Ascending aorta (tissue), 2 donors: Measurements from ENCODE around the gene PUM1. TPM values are rescaled to one million over a fixed set of nuclear protein-coding genes. Genes with fewer than 3 reads are reported as not detected.

Source experiments
- DNase-seq, 2 donors: peaks; one replicate each; pipeline ENCODE4 v3.0.0-alpha.2; 2019; ENCODE audit warnings: low spot score in 2 of 2
- H3K27ac ChIP-seq, 2 donors: fragments of 200-600 bp; sonication (generic); one replicate each; pipeline ENCODE4 v1.5.1; 2016 to 2017; ENCODE audit warnings: mild to moderate bottlenecking in 1 of 2
- H3K27me3 ChIP-seq: fragments of 200-600 bp; sonication (generic); one replicate; pipeline ENCODE4 v1.5.1; 2017
- H3K36me3 ChIP-seq, 2 donors: fragments of 200-600 bp; sonication (generic); one replicate each; pipeline ENCODE4 v1.5.1; 2016
- H3K4me1 ChIP-seq, 2 donors: fragments of 200-600 bp; sonication (generic); one replicate each; pipeline ENCODE4 v1.5.1; 2016 to 2017; ENCODE audit warnings: mild to moderate bottlenecking in 1 of 2
- H3K4me3 ChIP-seq, 2 donors: fragments of 200-600 bp; sonication (generic); one replicate each; pipeline ENCODE4 v1.5.1; 2016 to 2017; ENCODE audit warnings: mild to moderate bottlenecking in 1 of 2
- H3K9me3 ChIP-seq, 2 donors: fragments of 200-600 bp; sonication (generic); one replicate each; pipeline ENCODE4 v1.5.1; 2016
- CTCF ChIP-seq, 3 experiments: fragments of 200-600 bp in 2 of 3; fragments of 450-650 bp in 1 of 3; sonication (generic) in 2 of 3; IDR thresholded peaks; one replicate each; pipeline ENCODE4 v1.5.1; 2016 to 2019; ENCODE audit warnings: antibody characterized with exemption in 3 of 3, mild to moderate bottlenecking in 1 of 3, moderate library complexity in 1 of 3
- intact Hi-C: fragments of 100-400 bp; cut with DNase I; formaldehyde crosslinking; loops from one replicate; pipeline ENCODE4 v1.15.1; 2023
- total RNA-seq: library from RNA; depleted of rRNA; stranded (reverse); fragments of >200 nt; gene quantifications from one replicate; pipeline ENCODE4 v1.1.0, GENCODE V29; 2016

The PUM1 gene
- total RNA-seq, 1 donor from 2014 or later, result 52.3 TPM

- Histone ChIP-seq H3K4me3 (peak overlapping the region in 1 of 2 donors; percentile 19), H3K36me3 (no peaks in the 10 kb centered on the region), H3K9me3 (no peaks in the 10 kb centered on the region), H3K27me3 (no peaks in the 10 kb centered on the region), H3K27ac (peak overlapping the region; percentile 25 to 48), H3K4me1 (peaks cover 3 to 27% of the 10 kb centered on the region in 2 donors)
- TF ChIP-seq CTCF (IDR thresholded peaks at IDR 0.05), result no peak
- intact Hi-C loops, result no loop called here
- DNase-seq, result no peak
These were observed 170.1 kb downstream of the PUM1 start for GRCh38 chr1:30895382-30895943.

GRCh38 chr1:30894508-30894973 is 171.0 kb downstream of the PUM1 start:
- no peak for DNase-seq
- peaks cover 3 to 31% of the 10 kb centered on the region in 2 donors for H3K4me1 ChIP-seq
- intact Hi-C loops, result no loop called here
- H3K27me3 ChIP-seq, result no peaks in the 10 kb centered on the region
- H3K9me3 ChIP-seq, result no peaks in the 10 kb centered on the region
- H3K27ac ChIP-seq, result no peak overlapping the region
- H3K4me3 ChIP-seq, result no peak overlapping the region
- no peak for TF ChIP-seq CTCF (IDR thresholded peaks at IDR 0.05)
- H3K36me3 ChIP-seq, result no peaks in the 10 kb centered on the region

- H3K27me3 ChIP-seq, result no peaks in the 10 kb centered on the region
- peaks cover 5 to 35% of the 10 kb centered on the region in 2 donors for H3K4me1 ChIP-seq
- intact Hi-C loops, result no loop called here
- H3K36me3 ChIP-seq, result no peaks in the 10 kb centered on the region
- H3K27ac ChIP-seq, result no peak overlapping the region
- no peak for DNase-seq
- no peak overlapping the region for H3K4me3 ChIP-seq
- no peak for TF ChIP-seq CTCF (IDR thresholded peaks at IDR 0.05)
- H3K9me3 ChIP-seq, result no peaks in the 10 kb centered on the region
These were observed 171.6 kb downstream of the PUM1 start for GRCh38 chr1:30893776-30894507.

- Histone ChIP-seq H3K36me3 (no peaks in the 10 kb centered on the region), H3K4me1 (peaks cover 15 to 48% of the 10 kb centered on the region in 2 donors), H3K4me3 (no peak overlapping the region), H3K27ac (peak overlapping the region; percentile 14 to 93), H3K9me3 (no peaks in the 10 kb centered on the region), H3K27me3 (no peaks in the 10 kb centered on the region)
- DNase-seq, result no peak
- intact Hi-C loops, result no loop called here
- TF ChIP-seq CTCF (IDR thresholded peaks at IDR 0.05), result no peak
These were observed 172.8 kb downstream of the PUM1 start for GRCh38 chr1:30892671-30893073.

- no peak for TF ChIP-seq CTCF (IDR thresholded peaks at IDR 0.05)
- H3K27ac ChIP-seq, result peak overlapping the region; percentile 30 to 93
These were observed 174.3 kb downstream of the PUM1 start for GRCh38 chr1:30891227-30891552.

More at GRCh38 chr1:30891227-30891552, 174.3 kb downstream of the PUM1 start:
- Histone ChIP-seq H3K27me3 (no peaks in the 10 kb centered on the region), H3K4me3 (no peak overlapping the region), H3K36me3 (no peaks in the 10 kb centered on the region), H3K4me1 (peaks cover 15 to 57% of the 10 kb centered on the region in 2 donors), H3K9me3 (no peaks in the 10 kb centered on the region)
- intact Hi-C loops, result no loop called here
- no peak for DNase-seq
